HL-60 (cell line): ENCODE measurements around the gene TUBB.

Source experiments
- CTCF ChIP-seq: IDR thresholded peaks from one replicate; pipeline ENCODE4 v1.5.1; 2011; ENCODE audit warnings: low read length, control low read depth, inconsistent platforms; ENCODE audit not compliant: insufficient read depth
- GABPA ChIP-seq: IDR thresholded peaks from 2 replicates; pipeline ENCODE4 v1.6.1; 2012; ENCODE audit warnings: low read depth
- POLR2AphosphoS5 ChIP-seq: IDR thresholded peaks from 2 replicates; pipeline ENCODE4 v1.6.1; 2012; ENCODE audit warnings: low read depth
- REST ChIP-seq: IDR thresholded peaks from 2 replicates; pipeline ENCODE4 v1.6.1; 2012; ENCODE audit warnings: low read depth; ENCODE audit not compliant: insufficient replicate concordance
- SPI1 ChIP-seq: IDR thresholded peaks from 2 replicates; pipeline ENCODE4 v1.6.1; 2012; ENCODE audit warnings: low read depth, mild to moderate bottlenecking, borderline replicate concordance

GRCh38 chr6:30725713-30726505, 5.8 kb downstream of the TUBB start:
- TF ChIP-seq REST (no peak), CTCF (no peak), POLR2AphosphoS5 (peak; percentile 93), GABPA (no peak), SPI1 (no peak)
